HG03457 (cell line): ENCODE results near the gene PHETA2.

ENCODE experiments used
- ATAC-seq: cut with Tn5 transposase; IDR thresholded peaks from one replicate; pipeline ENCODE4 v1.9.1; 2021; ENCODE audit warnings: moderate number of reproducible peaks; ENCODE audit not compliant: unreplicated experiment

Gene PHETA2

GRCh38 chr22:42074132-42074811 is at the start of gene PHETA2:
Gene PHETA2, plus strand, starts transcription at chr22:42074248. Its CDS starts 3,046 bp downstream, at chr22:42077294.
- no peak for ATAC-seq

GRCh38 chr22:42025421-42025820 is 48.6 kb upstream of the PHETA2 start:
- ATAC-seq: no peak

- no peak for ATAC-seq
Measured at GRCh38 chr22:42026705-42027104, 47.3 kb upstream of the PHETA2 start.

GRCh38 chr22:42033263-42034181 is 40.5 kb upstream of the PHETA2 start:
- ATAC-seq: no peak

GRCh38 chr22:42035256-42035655 is 38.8 kb upstream of the PHETA2 start:
- ATAC-seq: no peak

- ATAC-seq: no peak
Measured at GRCh38 chr22:42039271-42039670, 34.8 kb upstream of the PHETA2 start.

- no peak for ATAC-seq
Measured at GRCh38 chr22:42041784-42042183, 32.3 kb upstream of the PHETA2 start.

- ATAC-seq: no peak
Measured at GRCh38 chr22:42050641-42051180, 23.3 kb upstream of the PHETA2 start.

- ATAC-seq: no peak
Measured at GRCh38 chr22:42052765-42053164, 21.3 kb upstream of the PHETA2 start.

GRCh38 chr22:42056757-42057511 is 17.1 kb upstream of the PHETA2 start:
- ATAC-seq: no peak

- ATAC-seq: no peak
Measured at GRCh38 chr22:42060489-42060888, 13.6 kb upstream of the PHETA2 start.

GRCh38 chr22:42061041-42061440 is 13.0 kb upstream of the PHETA2 start:
- no peak for ATAC-seq

- ATAC-seq: no peak
Measured at GRCh38 chr22:42062506-42063170, 11.4 kb upstream of the PHETA2 start.

- no peak for ATAC-seq
Measured at GRCh38 chr22:42064629-42065028, 9.4 kb upstream of the PHETA2 start.

- ATAC-seq: no peak
Measured at GRCh38 chr22:42065438-42066125, 8.5 kb upstream of the PHETA2 start.

- no peak for ATAC-seq
Measured at GRCh38 chr22:42066126-42066761, 7.8 kb upstream of the PHETA2 start.

GRCh38 chr22:42066937-42067336 is 7.1 kb upstream of the PHETA2 start:
- ATAC-seq: no peak

GRCh38 chr22:42067671-42068251 is 6.3 kb upstream of the PHETA2 start:
- ATAC-seq: no peak

- no peak for ATAC-seq
Measured at GRCh38 chr22:42068291-42068690, 5.8 kb upstream of the PHETA2 start.
